ENCODE measurements around the gene PSMD14.

Gene PSMD14

DNA sequence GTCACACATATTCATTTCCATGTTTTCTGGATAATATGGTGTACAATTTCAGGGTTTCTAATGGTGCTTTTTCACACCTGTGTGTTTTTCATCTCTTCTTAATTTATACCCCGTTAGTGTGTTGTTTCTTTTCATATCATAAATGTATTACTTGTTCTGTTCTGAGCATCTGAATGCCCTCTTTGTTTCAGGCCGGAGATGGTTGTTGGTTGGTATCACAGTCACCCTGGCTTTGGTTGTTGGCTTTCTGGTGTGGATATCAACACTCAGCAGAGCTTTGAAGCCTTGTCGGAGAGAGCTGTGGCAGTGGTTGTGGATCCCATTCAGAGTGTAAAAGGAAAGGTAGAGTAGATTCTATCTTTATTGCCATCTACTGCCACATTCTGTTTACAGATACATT, 62.8 kb downstream of the PSMD14 start:
- no peak for TF ChIP-seq GATA3 (IDR thresholded peaks at IDR 0.05; ENCODE audit: low read depth, low read length)
- no peak for TF ChIP-seq GATA2 (IDR thresholded peaks at IDR 0.05; ENCODE audit: low read depth, low read length)

DNA sequence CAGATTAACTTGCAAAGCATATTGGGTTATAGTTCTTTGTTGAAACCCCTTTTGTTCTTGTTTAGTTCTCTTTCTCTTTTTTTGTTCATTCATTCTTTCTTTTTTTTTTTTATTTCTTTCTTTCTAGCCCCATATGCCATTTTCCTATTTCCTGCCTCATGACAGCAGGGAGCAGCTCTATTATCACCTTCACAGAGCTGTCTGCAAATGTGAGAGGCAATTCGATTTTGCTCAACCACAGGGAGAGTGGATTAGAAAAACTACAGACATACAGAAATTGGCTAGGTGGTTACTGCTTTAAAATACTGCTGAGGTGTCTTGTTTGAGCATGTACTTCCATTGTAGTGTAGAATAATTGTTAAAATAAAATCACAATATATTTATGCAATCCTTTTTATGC, 63.6 kb downstream of the PSMD14 start:
- TF ChIP-seq GATA2 (IDR thresholded peaks at IDR 0.05; ENCODE audit: low read depth, low read length) (no peak), GATA3 (IDR thresholded peaks at IDR 0.05; ENCODE audit: low read depth, low read length) (no peak)

DNA sequence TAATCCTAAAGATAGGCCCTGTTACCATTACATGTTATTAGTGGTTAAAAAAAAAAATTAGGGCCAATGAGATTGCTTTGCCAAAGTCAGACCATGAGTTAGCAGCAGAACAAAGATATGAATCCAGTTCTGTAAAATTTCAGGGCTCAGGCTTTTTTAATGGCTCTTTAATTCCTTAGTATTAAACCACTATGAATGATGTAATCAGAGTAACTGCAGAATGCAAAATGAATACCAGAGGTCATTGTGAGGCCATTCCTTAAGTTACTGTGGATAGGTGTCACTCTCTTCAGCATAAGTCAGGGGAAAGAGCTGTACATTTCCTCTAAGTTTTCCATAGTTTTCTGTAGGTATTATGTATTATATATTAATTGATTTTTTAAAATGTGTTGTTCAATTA, 65.7 kb downstream of the PSMD14 start:
- TF ChIP-seq GATA2 (IDR thresholded peaks at IDR 0.05; ENCODE audit: low read depth, low read length) (no peak), GATA3 (IDR thresholded peaks at IDR 0.05; ENCODE audit: low read depth, low read length) (no peak)

DNA sequence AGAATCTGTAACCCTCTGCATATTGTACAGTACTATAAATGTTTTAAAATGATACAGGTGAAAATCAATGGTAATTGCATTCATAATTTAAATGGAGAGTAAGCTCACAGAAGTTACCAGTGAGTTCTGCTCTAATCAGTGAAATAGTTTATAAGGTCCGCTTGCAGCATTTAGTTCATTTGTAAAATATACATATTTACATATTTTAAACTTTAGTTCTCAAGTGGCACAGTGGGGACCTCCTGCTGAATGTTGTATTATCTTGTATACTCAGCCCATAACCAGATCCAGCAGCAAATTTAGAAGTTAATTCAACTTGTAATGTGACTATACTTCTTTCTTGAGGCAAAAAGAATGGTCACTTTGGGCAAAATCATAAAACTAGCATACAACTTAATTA, 66.2 kb downstream of the PSMD14 start:
- no peak for TF ChIP-seq GATA3 (IDR thresholded peaks at IDR 0.05; ENCODE audit: low read depth, low read length)
- TF ChIP-seq GATA2 (IDR thresholded peaks at IDR 0.05; ENCODE audit: low read depth, low read length): no peak

DNA sequence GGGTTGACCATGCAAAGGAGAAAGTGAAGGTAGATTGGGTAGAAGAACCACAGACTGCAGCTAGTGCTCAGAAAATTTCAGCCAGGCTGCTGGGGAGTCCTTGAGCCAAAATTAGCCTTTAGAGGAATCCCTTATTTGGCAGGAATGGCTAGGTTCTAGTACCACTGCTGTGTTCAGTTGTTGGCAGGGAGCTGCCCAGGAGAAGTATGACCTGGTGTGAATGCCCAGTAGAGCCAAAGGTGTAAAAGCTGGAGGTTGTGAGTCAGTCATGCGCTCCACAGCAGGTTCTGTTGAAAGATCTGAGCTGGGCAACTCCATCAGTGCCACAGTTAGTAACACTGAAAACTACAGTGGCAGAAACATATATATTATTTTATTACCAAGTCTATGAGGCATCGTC, 71.5 kb downstream of the PSMD14 start:
- TF ChIP-seq GATA2 (IDR thresholded peaks at IDR 0.05; ENCODE audit: low read depth, low read length) (no peak), GATA3 (IDR thresholded peaks at IDR 0.05; ENCODE audit: low read depth, low read length) (no peak)

DNA sequence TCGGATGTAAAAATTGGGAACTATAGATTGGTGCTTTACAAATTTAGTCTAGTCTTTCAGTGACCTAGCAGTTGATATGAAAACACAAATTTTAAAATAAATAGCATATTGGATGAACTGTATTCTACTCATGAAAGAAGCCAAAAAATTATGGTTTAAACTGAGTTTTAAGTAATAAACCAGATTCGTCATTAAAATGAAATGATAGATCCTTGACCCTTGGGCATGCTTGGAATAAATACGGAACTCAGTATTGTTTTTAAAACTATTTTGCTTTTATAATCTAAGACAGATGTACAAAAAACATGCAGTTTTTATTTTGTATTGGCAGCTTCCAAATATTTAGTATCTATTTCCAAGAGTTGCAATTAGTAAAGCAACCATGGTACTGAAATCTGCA, 73.3 kb downstream of the PSMD14 start:
- TF ChIP-seq GATA2 (IDR thresholded peaks at IDR 0.05; ENCODE audit: low read depth, low read length) (no peak), GATA3 (IDR thresholded peaks at IDR 0.05; ENCODE audit: low read depth, low read length) (no peak)

DNA sequence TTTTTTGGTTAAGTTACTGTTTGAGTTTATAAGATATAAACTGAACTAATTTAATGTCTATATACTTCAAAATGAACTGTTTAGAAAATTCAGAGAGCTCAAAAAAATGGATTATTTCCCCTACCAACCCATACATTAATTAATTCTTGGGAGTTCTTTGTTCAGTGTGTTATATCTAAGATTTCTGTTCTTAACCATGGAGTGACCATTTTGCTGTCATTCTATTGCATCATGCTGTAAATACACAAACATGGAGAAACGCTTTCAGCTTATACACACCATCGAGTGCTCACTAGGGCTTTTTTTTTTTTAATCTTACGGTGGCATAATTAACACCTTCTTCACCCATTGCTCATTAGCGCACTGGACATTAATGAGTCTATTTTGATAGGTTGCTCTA, 74.5 kb downstream of the PSMD14 start:
- TF ChIP-seq GATA3 (IDR thresholded peaks at IDR 0.05; ENCODE audit: low read depth, low read length): no peak
- no peak for TF ChIP-seq GATA2 (IDR thresholded peaks at IDR 0.05; ENCODE audit: low read depth, low read length)

DNA sequence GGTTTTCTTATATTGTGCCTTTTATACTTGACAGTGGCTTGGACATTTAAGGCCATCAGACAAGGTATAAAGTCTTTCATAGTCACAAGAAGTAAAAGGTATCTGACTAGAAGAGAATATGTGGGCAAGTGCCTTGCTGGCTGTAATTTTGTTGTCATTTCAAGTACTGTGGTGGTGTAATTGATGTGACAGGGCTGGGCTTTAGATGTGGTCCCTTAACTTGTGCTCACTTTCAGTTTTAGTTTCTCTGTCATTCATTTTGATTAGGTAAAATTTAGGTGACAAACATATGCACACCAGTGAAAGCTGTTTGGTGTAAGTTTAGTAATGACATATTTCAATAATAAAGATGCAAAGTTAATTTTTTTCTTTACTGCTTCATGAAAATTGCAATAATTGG, 76.6 kb downstream of the PSMD14 start:
- no peak for TF ChIP-seq GATA3 (IDR thresholded peaks at IDR 0.05; ENCODE audit: low read depth, low read length)
- no peak for TF ChIP-seq GATA2 (IDR thresholded peaks at IDR 0.05; ENCODE audit: low read depth, low read length)

DNA sequence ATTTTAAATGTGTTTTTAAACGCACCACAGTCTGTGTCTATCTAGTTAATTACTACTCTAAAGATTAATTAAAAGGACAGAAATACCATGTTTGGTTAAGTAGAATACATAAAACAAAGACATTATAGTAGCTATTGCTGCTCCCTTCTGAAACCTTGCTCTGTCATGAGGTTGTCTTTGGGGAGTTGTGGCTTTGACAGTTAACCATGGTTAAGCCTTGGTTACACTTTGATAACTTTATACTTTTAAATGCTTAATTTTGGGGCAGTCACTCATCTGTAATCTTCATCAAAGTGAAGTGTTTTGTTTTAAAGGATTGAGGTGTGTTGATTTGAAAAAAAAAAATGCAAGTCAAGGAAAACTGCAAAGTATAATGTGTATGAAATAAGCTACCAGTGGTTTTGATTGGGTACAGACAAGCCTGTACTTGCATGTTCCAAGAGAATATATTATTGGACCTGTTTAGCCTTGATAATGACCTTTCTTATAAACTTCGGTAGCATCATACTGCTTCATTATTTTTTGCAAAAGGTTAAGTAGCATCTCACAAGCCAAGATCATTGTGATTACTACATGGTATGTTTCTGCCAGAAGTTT, 78.1 kb downstream of the PSMD14 start:
- no peak for TF ChIP-seq GATA2 (IDR thresholded peaks at IDR 0.05; ENCODE audit: low read depth, low read length)
- no peak for TF ChIP-seq GATA3 (IDR thresholded peaks at IDR 0.05; ENCODE audit: low read depth, low read length)

DNA sequence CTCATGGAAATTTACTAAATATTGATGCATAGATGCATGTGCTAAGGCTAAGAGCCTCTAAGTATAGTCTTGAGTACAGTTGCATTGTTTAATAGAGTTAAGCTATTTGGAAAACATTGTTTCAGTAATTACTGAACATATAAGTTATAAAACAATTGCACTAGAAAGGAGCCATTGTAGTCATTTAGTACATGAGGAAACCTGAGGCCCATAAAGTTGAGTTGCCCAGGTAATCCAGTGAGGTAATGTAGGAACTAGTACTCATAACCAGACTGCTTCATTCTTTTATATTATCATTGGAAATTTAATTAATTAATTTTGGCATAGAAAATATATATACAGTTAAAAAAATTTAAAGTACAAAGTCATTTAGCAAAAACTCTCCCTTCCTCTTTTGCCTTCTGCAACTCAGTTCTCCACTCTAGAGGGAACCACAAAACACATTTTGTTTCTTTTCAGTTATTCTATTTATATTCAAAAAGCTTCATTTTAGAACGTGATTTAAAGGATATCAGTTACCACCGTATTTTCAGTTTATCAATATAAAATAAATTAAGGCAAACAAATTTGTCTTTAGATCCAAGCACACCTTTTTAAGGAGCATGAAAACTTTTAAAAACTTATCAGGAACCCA, 80.0 kb downstream of the PSMD14 start:
- TF ChIP-seq GATA3 (IDR thresholded peaks at IDR 0.05; ENCODE audit: low read depth, low read length): no peak
- TF ChIP-seq GATA2 (IDR thresholded peaks at IDR 0.05; ENCODE audit: low read depth, low read length): no peak

DNA sequence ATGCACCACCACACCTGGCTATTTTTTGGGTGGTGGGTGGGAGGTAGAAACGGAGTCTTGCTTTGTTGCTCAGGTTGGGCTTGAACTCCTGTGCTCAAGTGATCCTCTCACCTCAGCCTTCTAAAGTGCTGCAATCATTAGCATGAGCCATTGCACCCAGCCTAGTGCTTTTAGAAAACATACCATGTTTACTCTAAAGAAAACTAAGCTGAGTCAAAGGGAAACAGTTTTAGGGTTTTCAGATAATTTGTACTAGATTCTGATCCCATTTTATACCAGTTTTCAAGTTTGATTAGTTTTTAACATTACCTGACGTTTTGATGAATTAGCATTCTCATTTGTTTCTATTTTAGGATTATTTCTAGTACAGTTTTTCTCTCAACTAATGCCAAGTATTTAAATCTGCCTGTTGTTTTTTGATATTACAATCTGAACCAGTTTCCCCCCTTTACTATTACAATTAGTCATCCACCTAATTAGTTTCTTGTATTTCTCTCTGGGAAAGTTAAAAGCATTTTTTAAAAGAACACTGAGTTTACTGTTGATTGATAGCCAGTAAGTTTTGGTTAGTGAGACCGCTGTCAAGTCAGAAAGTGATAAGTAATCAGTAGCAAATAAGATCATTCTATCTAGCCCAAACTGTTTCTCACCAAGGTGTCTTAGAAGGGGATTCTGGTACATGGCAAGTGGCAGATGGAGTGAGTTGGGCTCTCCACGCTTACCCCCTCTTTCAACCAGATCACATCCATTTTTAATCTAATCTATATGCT, 83.7 kb downstream of the PSMD14 start:
- TF ChIP-seq GATA3 (IDR thresholded peaks at IDR 0.05; ENCODE audit: low read depth, low read length) (no peak), GATA2 (IDR thresholded peaks at IDR 0.05; ENCODE audit: low read depth, low read length) (no peak)

DNA sequence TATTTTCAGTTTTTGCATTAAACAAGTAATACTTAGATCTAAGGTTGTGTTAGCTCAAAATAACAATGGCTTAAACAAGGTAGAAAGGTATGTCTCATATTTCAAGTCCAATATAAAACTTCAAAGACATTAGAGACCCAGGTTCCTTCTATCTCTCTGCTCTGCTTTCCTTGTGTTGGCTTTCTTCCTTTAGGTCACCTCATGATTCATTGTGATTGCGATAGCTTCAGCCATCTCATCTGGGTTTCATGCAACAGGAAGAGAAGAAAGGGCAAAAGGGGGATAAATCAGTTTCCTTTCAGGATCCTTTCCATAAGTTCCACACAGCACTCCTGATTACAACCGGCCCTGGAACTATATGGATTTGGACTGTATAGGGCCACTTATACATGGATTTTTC, 91.9 kb downstream of the PSMD14 start:
- no peak for TF ChIP-seq GATA2 (IDR thresholded peaks at IDR 0.05; ENCODE audit: low read depth, low read length)
- TF ChIP-seq GATA3 (IDR thresholded peaks at IDR 0.05; ENCODE audit: low read depth, low read length): no peak

DNA sequence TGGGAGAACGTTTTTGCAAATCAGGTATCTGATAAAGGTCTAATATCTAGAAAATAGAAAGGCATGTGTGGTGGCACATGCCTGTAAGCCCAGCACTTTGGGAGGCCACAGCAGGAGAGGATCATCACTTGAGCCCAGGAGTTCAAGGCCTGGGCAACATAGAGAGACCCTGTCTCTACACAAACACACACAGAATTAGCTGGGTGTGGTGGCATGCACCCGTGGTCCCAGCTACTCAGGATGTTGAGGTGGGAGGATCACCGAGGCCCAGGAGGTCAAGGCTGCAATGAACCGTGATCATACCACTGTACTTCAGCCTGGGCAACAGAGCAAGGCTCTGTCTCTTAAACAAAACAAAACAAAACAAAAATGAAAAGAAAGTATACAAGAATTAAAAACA, 94.1 kb downstream of the PSMD14 start:
- TF ChIP-seq GATA3 (IDR thresholded peaks at IDR 0.05; ENCODE audit: low read depth, low read length): no peak

DNA sequence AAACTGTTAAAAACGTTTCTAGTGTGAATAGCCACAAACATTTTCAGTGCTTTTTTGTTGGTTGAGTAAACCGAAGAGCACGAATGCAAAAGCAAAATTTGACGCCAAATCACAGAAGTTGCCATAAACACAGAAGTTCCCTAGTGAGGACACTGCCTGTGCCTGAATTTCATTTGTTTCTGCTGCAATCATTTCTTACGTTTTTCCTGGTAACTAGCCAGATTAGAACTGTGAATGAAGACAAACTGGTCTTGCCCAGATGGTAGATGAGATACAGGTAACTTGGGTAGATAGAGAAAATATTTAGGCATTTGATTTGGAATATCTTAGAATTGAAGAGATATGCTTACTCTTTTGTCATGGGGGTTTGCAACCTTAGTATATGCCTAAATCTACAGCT, 98.1 kb downstream of the PSMD14 start:
- TF ChIP-seq GATA3 (IDR thresholded peaks at IDR 0.05; ENCODE audit: low read depth, low read length) (no peak), GATA2 (IDR thresholded peaks at IDR 0.05; ENCODE audit: low read depth, low read length) (no peak)

DNA sequence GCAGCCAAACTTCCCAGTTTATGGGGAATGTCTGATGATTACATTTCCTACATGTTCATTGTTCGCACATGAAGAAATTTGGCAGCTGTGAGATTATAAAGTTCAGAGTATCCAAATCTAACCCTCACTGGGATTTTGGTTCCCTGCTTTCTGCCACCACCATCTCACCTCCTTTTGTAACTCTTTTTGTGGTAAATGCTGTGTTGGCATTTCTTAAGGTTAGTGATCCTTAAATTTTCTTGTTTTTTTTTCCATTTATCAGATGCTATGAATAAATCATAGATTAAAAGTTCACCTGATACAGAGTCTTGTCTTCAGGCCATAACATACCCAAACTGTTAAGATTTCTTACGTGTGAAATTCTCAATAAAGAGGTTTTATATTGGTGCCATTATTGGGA, 99.4 kb downstream of the PSMD14 start:
- TF ChIP-seq GATA3 (IDR thresholded peaks at IDR 0.05; ENCODE audit: low read depth, low read length) (no peak), GATA2 (IDR thresholded peaks at IDR 0.05; ENCODE audit: low read depth, low read length) (no peak)

Measured in SH-SY5Y (cell line).